GM12878 (cell line): Measurements from ENCODE around the gene CALCR. TPM values are rescaled to one million over a fixed set of nuclear protein-coding genes. Genes with fewer than 3 reads are reported as not detected.

ENCODE experiments used
- ATAC-seq: fragments of 200-7000 bp; cut with Tn5 transposase; 3 replicates; pipeline ENCODE4 v1.9.1; 2020; ENCODE audit warnings: mild to moderate bottlenecking, moderate library complexity
- BruUV-seq: library from RNA; stranded (reverse); fragments of 400-500 nt; replicated peaks from 2 replicates; lab custom pipeline; 2021; lab: Mats Ljungman, UMichigan
- CTCF ChIA-PET: fragments of 300-600 bp; sonication (Branson Sonifier 250); formaldehyde crosslinking; extraction: SDS; loops from one replicate; lab custom pipeline; 2021; ENCODE audit warnings: inconsistent platforms; lab: Yijun Ruan, JAX
- POLR2A ChIA-PET: fragments of 350-600 bp; formaldehyde crosslinking; extraction: SDS; loops from one replicate; lab custom pipeline; 2021; ENCODE audit warnings: inconsistent platforms; lab: Charles Lee
- RAD21 ChIA-PET: fragments of 300-600 bp; sonication (Branson Sonifier 250); formaldehyde crosslinking; loops from one replicate; lab custom pipeline; 2023; ENCODE audit warnings: antibody characterized with exemption; ENCODE audit not compliant: unreplicated experiment; lab: Charles Lee
- SMC1A ChIA-PET: fragments of 300-600 bp; sonication (Branson Sonifier 250); formaldehyde crosslinking; loops from one replicate; lab custom pipeline; 2023; ENCODE audit not compliant: unreplicated experiment, uncharacterized antibody; lab: Charles Lee
- DNase-seq: peaks from one replicate; pipeline ENCODE4 v3.0.0-alpha.2; 2011; ENCODE audit warnings: low read depth, low spot score
- FAIRE-seq: peaks from 3 replicates; lab custom pipeline; 2011; peaks lifted over from hg19 to GRCh38; lab: Jason Lieb, UNC
- H2AFZ ChIP-seq: 2 replicates; pipeline ENCODE4 v1.6.0; 2011; ENCODE audit warnings: low read depth, low read length, control low read depth; ENCODE audit not compliant: control insufficient read depth
- H3K27ac ChIP-seq: 2 replicates; pipeline ENCODE4 v1.5.1; 2011; ENCODE audit warnings: control low read depth; ENCODE audit not compliant: control insufficient read depth, insufficient read depth
- H3K27me3 ChIP-seq, 2 experiments: replicated peaks in 1 of 2; 2 replicates each; pipeline versions ENCODE4 v1.6.0 to v1.6.1; 2011; ENCODE audit warnings: low read length in 1 of 2; ENCODE audit not compliant: control insufficient read depth in 2 of 2, insufficient read depth in 2 of 2
- H3K36me3 ChIP-seq, 2 experiments: 2 replicates each; pipeline ENCODE4 v1.5.1; 2011; ENCODE audit warnings: low read length in 1 of 2; ENCODE audit not compliant: control insufficient read depth in 2 of 2, insufficient read depth in 2 of 2
- H3K4me1 ChIP-seq: 2 replicates; pipeline ENCODE4 v1.6.1; 2011; ENCODE audit warnings: mild to moderate bottlenecking, low read length, moderate library complexity, mixed read lengths; ENCODE audit not compliant: control insufficient read depth, insufficient read depth
- H3K4me2 ChIP-seq: 2 replicates; pipeline ENCODE4 v1.6.0; 2011; ENCODE audit warnings: control low read depth; ENCODE audit not compliant: control insufficient read depth, insufficient read depth
- H3K4me3 ChIP-seq: fragments of 200-600 bp; sonication (generic); 2 replicates; pipeline ENCODE4 v1.5.1; 2016
- H3K79me2 ChIP-seq: 2 replicates; pipeline ENCODE4 v1.6.0; 2011; ENCODE audit warnings: low read length; ENCODE audit not compliant: control insufficient read depth, insufficient read depth
- H3K9ac ChIP-seq: 2 replicates; pipeline ENCODE4 v1.8.0; 2011; ENCODE audit warnings: low read length, control low read depth, mixed read lengths; ENCODE audit not compliant: control insufficient read depth, insufficient read depth
- H3K9me3 ChIP-seq: replicated peaks from 3 replicates; pipeline ENCODE4 v1.5.1; 2011; ENCODE audit warnings: mild to moderate bottlenecking, low read length; ENCODE audit not compliant: control insufficient read depth, insufficient read depth
- H4K20me1 ChIP-seq: 2 replicates; pipeline ENCODE4 v1.6.0; 2011; ENCODE audit not compliant: control insufficient read depth, insufficient read depth
- BHLHE40 ChIP-seq, 2 experiments: fragments of 450-650 bp in 1 of 2; IDR thresholded peaks; 2 replicates each; pipeline ENCODE4 v1.6.1; 2011 to 2017; ENCODE audit warnings: low read depth in 2 of 2, borderline replicate concordance in 1 of 2, improper control_type of control experiment in 1 of 2, low read length in 1 of 2, mild to moderate bottlenecking in 1 of 2
- CBX3 ChIP-seq: fragments of 200-600 bp; sonication (generic); IDR thresholded peaks from 2 replicates; pipeline ENCODE4 v1.6.1; 2016; ENCODE audit warnings: low read depth, borderline replicate concordance
- EP300 ChIP-seq, 2 experiments: fragments of 150-350 bp in 1 of 2; IDR thresholded peaks; 2 replicates each; pipeline ENCODE4 v1.6.1; 2011 to 2012; ENCODE audit warnings: low read depth in 2 of 2, low read length in 2 of 2, borderline replicate concordance in 1 of 2, improper control_type of control experiment in 1 of 2, inconsistent platforms in 1 of 2; ENCODE audit not compliant: control insufficient read depth in 1 of 2
- FOS ChIP-seq: IDR thresholded peaks from 3 replicates; pipeline ENCODE4 v1.6.1; 2011; ENCODE audit warnings: borderline replicate concordance; ENCODE audit not compliant: insufficient read length; ENCODE audit errors: extremely low read depth
- HDAC2 ChIP-seq: fragments of 200-600 bp; sonication (generic); IDR thresholded peaks from 2 replicates; pipeline ENCODE4 v1.6.1; 2017
- POLR2A ChIP-seq: IDR thresholded peaks from 2 replicates; pipeline ENCODE4 v1.6.1; 2011; ENCODE audit warnings: low read depth, mild to moderate bottlenecking, low read length
- SP1 ChIP-seq: IDR thresholded peaks from one replicate; pipeline ENCODE4 v1.6.1; 2011; ENCODE audit warnings: low read depth, low read length
- STAT3 ChIP-seq: IDR thresholded peaks from 2 replicates; pipeline ENCODE4 v1.6.1; 2011; ENCODE audit warnings: low read depth, low read length, improper control_type of control experiment
- TAF1 ChIP-seq: IDR thresholded peaks from 2 replicates; pipeline ENCODE4 v1.6.1; 2011; ENCODE audit warnings: mild to moderate bottlenecking, low read depth, low read length, borderline replicate concordance
- ZNF274 ChIP-seq: IDR thresholded peaks from one replicate; pipeline ENCODE4 v1.8.0; 2011; ENCODE audit not compliant: insufficient read length, insufficient read depth
- WGBS: methylation state at CpG from one replicate; pipeline ENCODE4 v1.1.6; 2016; ENCODE audit warnings: low lambda C conversion rate; ENCODE audit not compliant: insufficient replicate concordance, insufficient coverage; ENCODE audit errors: missing lambda C conversion rate; 5-methylcytosine and 5-hydroxymethylcytosine counted together
- in situ Hi-C: fragments of 300-500 bp; cut with MboI; formaldehyde crosslinking; loops from 9 replicates; pipeline ENCODE4 v1.14.3; 2018; ENCODE audit warnings: mixed read lengths
- intact Hi-C: fragments of 100-400 bp; cut with micrococcal nuclease; formaldehyde crosslinking; loops from one replicate; pipeline ENCODE4 v1.14.2; 2022; ENCODE audit not compliant: unreplicated experiment
- polyA plus RNA-seq, 11 experiments: library from polyadenylated mRNA; depleted of rRNA in 4 of 11; unstranded in 6 of 11; stranded (reverse) in 5 of 11; fragments of >200 nt; fragmentation: Nextera tagmentation in 4 of 11; fragmentation: Illumina TruSeq in 1 of 11; extraction: Ambion mirVana in 4 of 11; extraction: Trizol in 1 of 11; gene quantifications; 1 replicate in 1 of 11; 2 replicates in 10 of 11; pipeline versions ENCODE4 v1.2.1 to v1.2.3, GENCODE V29; 2011 to 2016; ENCODE audit warnings: inconsistent platforms in 2 of 11, missing spikeins in 2 of 11, low read depth in 1 of 11
- total RNA-seq, 4 experiments: library from RNA; depleted of rRNA in 3 of 4; stranded (reverse); fragments of >200 nt in 3 of 4; fragmentation: Illumina TruSeq in 1 of 4; extraction: Trizol in 1 of 4; gene quantifications; 2 replicates each; pipeline versions ENCODE4 v1.2.1 to v1.2.3, GENCODE V29; 2013 to 2021
- TF ChIP-seq, protein P1 (sequence below): IDR thresholded peaks from 2 replicates; pipeline ENCODE4 v1.6.1; 2012; ENCODE audit warnings: low read depth, low read length, improper control_type of control experiment

The CALCR gene
- total and polyA plus RNA-seq, 10 of the 15 experiments (the other 5 are each of a cell fraction or from before 2014, with no cell fraction given), result not detected

DNA sequence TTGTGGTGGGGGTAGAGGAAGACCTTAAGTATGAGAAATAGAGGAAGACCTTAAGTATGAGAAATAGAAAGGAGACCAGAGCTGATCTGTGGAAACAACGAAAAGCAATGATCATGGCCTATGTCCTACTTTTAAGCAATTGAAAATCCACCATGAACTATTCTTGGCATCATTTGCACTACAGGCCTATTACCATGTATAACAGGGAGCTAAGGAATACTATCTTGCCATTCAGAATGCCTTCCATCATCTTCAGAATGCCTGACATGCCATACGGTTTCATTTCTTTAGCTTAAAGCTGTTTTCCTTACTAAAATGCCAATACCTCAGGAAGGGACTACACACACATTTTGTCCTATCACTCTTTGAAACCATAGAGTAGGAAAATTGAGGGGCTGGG lies 127.0 kb downstream of the CALCR start:
- intact Hi-C loops, result loop anchor here (10.0 kb wide), 1 partner anchor 353 kb away; no protein-coding TSS in a partner anchor
- no peak for DNase-seq

More for the DNA sequence above, 127.0 kb downstream of the CALCR start:
- Histone ChIP-seq H3K4me3 (no peak overlapping the region), H3K4me2 (no peak overlapping the region), H3K4me1 (no peaks in the 10 kb centered on the region), H2AFZ (no peak overlapping the region), H3K9ac (no peak overlapping the region), H3K79me2 (no peaks in the 10 kb centered on the region), H3K36me3 (no peaks in the 10 kb centered on the region), H3K27ac (no peak overlapping the region), H4K20me1 (no peaks in the 10 kb centered on the region), H3K27me3 (no peaks in the 10 kb centered on the region), H3K9me3 (no peaks in the 10 kb centered on the region)
- no TSS peak for BruUV-seq
- ChIA-PET SMC1A (no interaction called here), POLR2A (no interaction called here), RAD21 (no interaction called here), CTCF (interaction anchor here (0.8 to 2.0 kb wide), 4 partner anchors 9 to 201 kb away, joined by 3 to 8 read pairs (median 3); no protein-coding TSS in a partner anchor)
- FAIRE-seq (no peak), ATAC-seq (no peak)
- TF ChIP-seq CBX3, result no peak
- TF ChIP-seq STAT3, result no peak
- no peak for TF ChIP-seq SP1
- TF ChIP-seq, protein P1, sequence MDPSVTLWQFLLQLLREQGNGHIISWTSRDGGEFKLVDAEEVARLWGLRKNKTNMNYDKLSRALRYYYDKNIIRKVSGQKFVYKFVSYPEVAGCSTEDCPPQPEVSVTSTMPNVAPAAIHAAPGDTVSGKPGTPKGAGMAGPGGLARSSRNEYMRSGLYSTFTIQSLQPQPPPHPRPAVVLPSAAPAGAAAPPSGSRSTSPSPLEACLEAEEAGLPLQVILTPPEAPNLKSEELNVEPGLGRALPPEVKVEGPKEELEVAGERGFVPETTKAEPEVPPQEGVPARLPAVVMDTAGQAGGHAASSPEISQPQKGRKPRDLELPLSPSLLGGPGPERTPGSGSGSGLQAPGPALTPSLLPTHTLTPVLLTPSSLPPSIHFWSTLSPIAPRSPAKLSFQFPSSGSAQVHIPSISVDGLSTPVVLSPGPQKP, result no peak
- no peak for TF ChIP-seq FOS
- no peak for TF ChIP-seq TAF1
- no peak for TF ChIP-seq EP300 (IDR thresholded peaks at IDR 0.05; ENCODE audit: borderline replicate concordance in 1 of 2, control insufficient read depth in 1 of 2, low read depth in 2 of 2, low read length in 2 of 2)
- no peak for TF ChIP-seq ZNF274
- TF ChIP-seq BHLHE40 (IDR thresholded peaks at IDR 0.05; ENCODE audit: borderline replicate concordance in 1 of 2, low read depth in 2 of 2, low read length in 1 of 2), result no peak
- TF ChIP-seq HDAC2, result no peak
- no peak for TF ChIP-seq POLR2A
- in situ Hi-C loops, result no loop called here
- 41% methylated on average over 2 of the region's 2 CpGs for WGBS
